GM18526 (cell line): ENCODE data around the gene HES4.
A peak's percentile ranks its signal among the peaks of the same experiment; 100 is the strongest.

Experiments
- POLR2A ChIP-seq: IDR thresholded peaks from 3 replicates; pipeline ENCODE4 v1.6.1; 2011; ENCODE audit not compliant: insufficient read length; ENCODE audit errors: extremely low read depth

Gene HES4

GRCh38 chr1:958823-959730, 40.8 kb downstream of the HES4 start, which contains the start of gene NOC2L:
NOC2L (minus strand) TSS chr1:959256; CDS start chr1:959240, 16 bp downstream.
- TF ChIP-seq POLR2A, result peak; percentile 80

GRCh38 chr1:956636-957035, 43.3 kb downstream of the HES4 start:
- TF ChIP-seq POLR2A, result no peak

GRCh38 chr1:955474-955873, 44.4 kb downstream of the HES4 start:
- TF ChIP-seq POLR2A, result no peak

GRCh38 chr1:954927-955326, 45.0 kb downstream of the HES4 start:
- no peak for TF ChIP-seq POLR2A

GRCh38 chr1:953524-954320, 46.2 kb downstream of the HES4 start:
- TF ChIP-seq POLR2A, result no peak

GRCh38 chr1:952603-953002, 47.3 kb downstream of the HES4 start:
- TF ChIP-seq POLR2A, result no peak

GRCh38 chr1:952201-952600, 47.7 kb downstream of the HES4 start:
- TF ChIP-seq POLR2A, result no peak

DNA sequence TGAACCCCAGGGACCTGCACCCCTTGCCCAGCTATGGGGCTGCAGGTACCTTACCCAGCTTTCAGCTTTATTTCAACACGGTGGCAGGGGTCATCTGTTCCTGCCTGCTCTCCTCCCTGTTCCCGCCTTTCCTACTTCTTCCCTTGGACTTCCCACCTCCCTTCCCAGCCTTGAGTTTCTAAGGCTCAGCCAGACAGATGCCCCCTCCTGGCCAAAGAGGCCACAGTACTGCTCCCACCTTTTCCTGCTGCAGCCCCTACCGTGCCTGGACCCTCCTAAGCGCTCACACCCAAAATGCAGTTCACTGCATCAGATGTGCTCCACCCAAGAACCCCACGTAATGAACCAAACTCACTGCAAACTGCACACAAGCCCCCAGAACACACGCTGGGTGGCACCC, 48.5 kb downstream of the HES4 start:
- no peak for TF ChIP-seq POLR2A

DNA sequence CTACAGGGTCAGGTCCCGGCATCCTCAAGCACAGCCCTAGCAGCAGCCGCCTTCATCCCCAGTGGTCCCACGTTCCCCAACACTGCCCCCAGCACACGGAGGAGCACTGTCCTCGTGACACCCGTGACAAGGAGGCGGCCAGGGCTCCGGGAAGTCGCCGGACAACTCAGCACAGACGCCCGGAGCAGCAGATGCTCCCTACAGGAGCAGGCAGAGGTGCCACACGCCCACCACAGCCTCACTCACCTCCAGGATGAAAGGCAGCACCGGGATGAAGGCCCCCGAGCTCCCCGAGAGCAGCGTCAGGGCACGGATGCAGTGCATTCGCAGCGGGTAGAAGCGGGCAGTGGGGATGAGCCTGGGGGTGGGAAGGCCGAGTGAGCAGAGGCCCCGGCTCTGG, 49.0 kb downstream of the HES4 start:
- TF ChIP-seq POLR2A, result no peak

- TF ChIP-seq POLR2A, result no peak
Measured at GRCh38 chr1:950268-950667, 49.6 kb downstream of the HES4 start.
